NCI-H2196 treated with DMSO at 0.1 percent for 48 hours (cell line): ENCODE data around the gene TAF11L10.
"Not testable (repeated sequence)": the region's sequence is repeated elsewhere in the genome, so short reads cannot be mapped to it uniquely, and the experiment has no call there.

Source experiments
- DNase-seq: peaks from one replicate; lab custom pipeline; 2025; ENCODE audit not compliant: unreplicated experiment; lab: John Stamatoyannopoulos, UW

TAF11L10 gene

GRCh38 chr5:17597728-17598127, at the start of gene TAF11L10:
TSS of gene TAF11L10 (minus strand) at chr5:17597828.
- not testable (repeated sequence) for DNase-seq

DNA sequence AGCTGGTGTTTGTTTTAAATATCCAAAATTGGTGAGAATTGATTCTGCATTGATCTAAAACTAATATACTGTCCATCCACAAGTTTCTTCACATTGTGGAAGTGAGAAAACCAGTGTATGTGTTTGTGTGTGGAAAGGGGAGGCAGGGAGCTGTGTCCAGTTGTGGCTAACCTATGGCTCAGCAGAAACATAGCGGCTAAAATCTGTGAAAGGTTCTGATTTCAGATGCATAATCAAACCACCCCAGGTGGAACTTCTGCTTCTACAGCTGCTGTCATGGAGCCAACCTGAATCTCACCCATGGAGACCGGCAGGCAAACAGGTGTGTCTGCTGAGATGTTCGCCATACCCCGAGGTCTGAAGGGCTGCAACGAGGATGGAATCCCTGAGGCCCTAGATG, 36.5 kb upstream of the TAF11L10 start, which contains the start of gene TAF11L14:
Gene TAF11L14 (plus strand): TSS at position 301 of the 400 bp plus-strand sequence.
- DNase-seq = no peak

GRCh38 chr5:17631788-17632187, 34.2 kb upstream of the TAF11L10 start, which contains the start of gene TAF11L13:
TSS of gene TAF11L13 (plus strand) at chr5:17632088.
- not testable (repeated sequence) for DNase-seq

DNA sequence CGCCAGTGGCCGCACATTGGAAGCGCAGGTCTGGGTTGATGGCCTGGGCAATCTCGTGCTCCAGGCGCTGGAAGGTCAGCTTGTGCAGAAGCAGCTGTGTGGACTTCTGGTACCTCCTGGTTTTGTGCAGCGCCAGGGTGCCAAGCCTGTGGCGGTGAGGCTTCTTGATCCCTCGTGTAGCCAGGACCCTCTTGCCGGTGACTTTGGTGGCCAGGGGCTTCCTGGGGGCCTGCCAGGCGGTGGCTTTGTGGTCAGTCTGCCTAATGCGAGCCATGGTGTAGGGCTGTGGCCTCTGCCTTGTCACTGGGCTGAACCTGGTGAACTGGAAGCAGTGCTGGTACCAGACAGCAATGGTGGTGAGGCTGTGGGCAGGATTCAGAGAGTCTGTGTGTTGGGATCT, 28.1 kb upstream of the TAF11L10 start:
- DNase-seq = no peak

GRCh38 chr5:17620627-17621026, 23.0 kb upstream of the TAF11L10 start:
- no peak for DNase-seq

DNA sequence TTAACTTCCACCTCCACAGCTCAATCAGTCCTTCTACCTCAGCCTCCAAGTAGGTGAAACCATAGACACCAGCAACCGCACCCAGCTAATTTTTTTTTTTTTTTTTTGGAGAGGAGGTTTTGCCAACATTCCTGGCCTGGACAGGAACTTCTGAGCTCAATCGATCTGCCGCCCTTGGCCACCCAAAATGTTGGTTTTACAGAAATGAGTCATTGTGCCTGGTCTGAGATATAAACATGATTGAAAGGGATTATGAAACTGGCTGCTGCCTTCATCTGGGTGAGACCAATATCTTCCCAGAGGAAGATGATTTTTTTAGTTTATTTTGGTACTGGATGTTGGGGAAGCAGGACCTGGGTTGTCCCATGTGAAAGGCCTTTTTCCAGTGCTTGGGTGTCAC, 21.7 kb upstream of the TAF11L10 start:
- no peak for DNase-seq

DNA sequence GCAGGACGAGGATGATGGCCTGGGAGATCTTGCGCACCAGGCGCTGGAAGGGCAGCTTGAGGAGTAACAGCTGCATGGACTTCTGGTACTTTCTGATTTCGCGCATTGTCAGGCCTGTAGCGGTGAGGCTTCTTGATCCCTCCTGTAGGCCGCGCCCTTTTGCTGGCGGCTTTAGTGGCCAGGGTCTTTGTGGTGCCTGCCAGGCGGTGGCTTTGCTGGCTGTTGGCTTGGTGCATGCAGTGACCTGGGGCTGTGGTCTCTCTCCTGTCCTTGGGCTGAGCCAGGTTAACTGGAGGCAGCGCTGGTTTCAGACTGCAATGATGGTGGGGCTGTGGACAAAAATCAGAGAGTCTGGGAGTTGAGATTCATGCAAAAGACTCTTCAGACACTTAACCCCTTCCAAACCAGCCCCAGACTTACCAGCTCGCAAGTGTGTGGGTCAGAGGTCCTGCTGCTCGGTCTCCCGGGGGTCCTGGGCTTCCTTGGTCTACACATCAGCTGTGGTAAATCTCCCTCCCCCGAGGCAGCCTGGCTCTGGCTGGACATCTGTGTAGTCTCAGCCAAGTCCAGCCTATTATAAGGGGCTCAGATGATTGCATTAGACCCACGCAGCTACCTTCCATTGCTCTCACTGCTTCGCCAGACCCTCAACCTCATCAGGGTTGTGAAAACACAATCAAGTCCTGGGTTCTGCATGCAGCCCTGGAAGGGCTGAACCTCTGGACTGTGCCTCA, 17.4 kb upstream of the TAF11L10 start:
- no peak for DNase-seq

DNA sequence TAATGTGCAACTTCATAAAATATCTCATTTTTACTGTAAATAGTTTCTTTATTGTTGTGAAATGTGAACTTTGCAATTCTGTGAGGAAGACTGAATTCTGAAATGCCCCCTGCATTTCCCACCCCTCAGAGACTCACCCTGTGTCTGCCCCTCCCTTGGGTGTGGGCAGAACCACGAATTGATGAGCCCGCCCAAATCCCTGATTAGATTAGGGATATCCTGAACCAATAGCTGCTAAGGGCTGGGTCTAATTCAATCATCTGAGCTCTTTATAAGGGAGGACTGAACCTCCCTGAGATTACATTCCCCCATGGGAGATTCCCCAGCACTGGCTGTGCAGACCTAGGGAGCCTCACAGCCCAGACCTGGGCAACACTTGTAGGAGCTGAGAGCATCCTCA, 12.5 kb upstream of the TAF11L10 start, which contains the start of gene TAF11L12:
Gene TAF11L12 (plus strand): TSS at position 301 of the 400 bp plus-strand sequence.
- DNase-seq = not testable (repeated sequence)

- DNase-seq = not testable (repeated sequence)
Observed at GRCh38 chr5:17607461-17607860, 9.8 kb upstream of the TAF11L10 start.

DNA sequence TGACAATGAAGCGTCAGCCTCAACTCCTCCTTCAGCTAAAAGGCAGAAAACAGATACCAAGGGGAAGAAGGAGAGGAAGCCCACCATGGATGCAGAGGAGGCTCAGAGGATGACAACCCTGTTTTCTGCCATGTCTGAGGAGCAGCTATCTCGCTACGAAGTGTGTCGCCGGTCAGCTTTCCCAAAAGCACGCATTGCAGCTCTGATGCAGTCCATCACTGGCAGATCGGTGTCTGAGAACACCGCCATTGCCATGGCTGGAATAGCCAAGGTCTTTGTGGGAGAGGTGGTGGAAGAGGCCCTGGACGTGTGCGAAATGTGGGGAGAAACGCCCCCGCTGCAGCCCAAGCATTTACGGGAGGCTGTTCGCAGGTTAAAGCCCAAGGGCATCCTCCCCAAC, 7.3 kb upstream of the TAF11L10 start:
- DNase-seq = no peak

DNA sequence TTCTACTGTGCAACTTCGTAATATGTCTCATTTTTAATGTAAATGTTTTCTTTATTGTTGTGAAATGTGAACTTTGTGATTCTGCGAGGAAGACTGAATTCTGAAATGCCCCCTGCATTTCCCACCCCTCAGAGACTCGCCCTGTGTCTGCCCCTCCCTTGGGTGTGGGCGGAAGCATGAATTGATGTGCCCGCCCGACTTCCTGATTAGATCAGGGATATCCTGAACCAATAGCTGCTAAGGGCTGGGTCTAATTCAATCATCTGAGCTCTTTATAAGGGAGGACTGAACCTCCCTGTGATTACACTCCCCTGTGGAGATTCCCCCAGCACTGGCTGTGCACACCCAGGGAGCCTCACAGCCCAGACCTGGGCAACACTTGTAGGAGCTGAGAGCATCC, 6.3 kb upstream of the TAF11L10 start, which contains the start of gene TAF11L11:
Gene TAF11L11 (plus strand): TSS at position 304 of the 400 bp plus-strand sequence.
- DNase-seq = not testable (repeated sequence)

DNA sequence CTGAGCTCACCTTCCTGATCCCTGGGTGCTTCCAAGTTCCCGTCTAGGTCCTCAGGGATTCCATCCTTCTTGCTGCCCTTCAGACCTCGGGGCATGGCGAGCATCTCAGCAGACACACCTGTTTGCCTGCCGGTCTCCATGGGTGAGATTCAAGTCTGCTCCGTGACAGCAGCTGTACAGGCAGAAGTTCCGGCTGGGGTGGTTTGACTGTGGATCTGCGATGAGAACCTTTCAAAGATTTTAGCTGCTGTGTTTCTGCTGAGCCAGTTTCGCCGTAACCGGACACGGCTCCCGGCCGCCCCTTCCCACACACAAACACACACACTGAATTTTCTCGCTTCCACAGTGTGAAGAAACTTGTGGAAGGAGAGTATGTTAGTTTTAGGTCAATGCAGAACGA, 3.4 kb downstream of the TAF11L10 start, which contains the start of gene TAF11L9:
Gene TAF11L9 (minus strand): TSS at position 140 of the 400 bp plus-strand sequence.
- DNase-seq = not testable (repeated sequence)

DNA sequence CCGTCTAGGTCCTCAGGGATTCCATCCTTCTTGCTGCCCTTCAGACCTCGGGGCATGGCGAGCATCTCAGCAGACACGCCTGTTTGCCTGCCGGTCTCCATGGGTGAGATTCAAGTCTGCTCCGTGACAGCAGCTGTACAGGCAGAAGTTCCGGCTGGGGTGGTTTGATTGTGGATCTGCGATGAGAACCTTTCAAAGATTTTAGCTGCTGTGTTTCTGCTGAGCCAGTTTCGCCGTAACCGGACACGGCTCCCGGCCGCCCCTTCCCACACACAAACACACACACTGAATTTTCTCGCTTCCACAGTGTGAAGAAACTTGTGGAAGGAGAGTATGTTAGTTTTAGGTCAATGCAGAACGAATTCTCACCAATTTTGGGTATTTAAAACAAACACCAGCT, 6.8 kb downstream of the TAF11L10 start, which contains the start of gene TAF11L8:
Gene TAF11L8 (minus strand): TSS at position 101 of the 400 bp plus-strand sequence.
- not testable (repeated sequence) for DNase-seq

DNA sequence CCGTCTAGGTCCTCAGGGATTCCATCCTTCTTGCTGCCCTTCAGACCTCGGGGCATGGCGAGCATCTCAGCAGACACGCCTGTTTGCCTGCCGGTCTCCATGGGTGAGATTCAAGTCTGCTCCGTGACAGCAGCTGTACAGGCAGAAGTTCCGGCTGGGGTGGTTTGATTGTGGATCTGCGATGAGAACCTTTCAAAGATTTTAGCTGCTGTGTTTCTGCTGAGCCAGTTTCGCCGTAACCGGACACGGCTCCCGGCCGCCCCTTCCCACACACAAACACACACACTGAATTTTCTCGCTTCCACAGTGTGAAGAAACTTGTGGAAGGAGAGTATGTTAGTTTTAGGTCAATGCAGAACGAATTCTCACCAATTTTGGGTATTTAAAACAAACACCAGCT, 12.0 kb downstream of the TAF11L10 start, which contains the start of gene TAF11L7:
Gene TAF11L7 (minus strand): TSS at position 101 of the 400 bp plus-strand sequence.
- not testable (repeated sequence) for DNase-seq
